Astrocyte (in vitro differentiated cells and primary cell): Measurements from ENCODE around the gene GLYAT.

Experiments
- CTCF ChIP-seq: IDR thresholded peaks from 2 replicates; pipeline ENCODE4 v1.5.1; 2011; ENCODE audit warnings: low read depth, mild to moderate bottlenecking, inconsistent platforms, low read length, moderate library complexity; ENCODE audit not compliant: insufficient read depth
- EZH2 ChIP-seq: IDR thresholded peaks from 2 replicates; pipeline ENCODE4 v1.6.1; 2012; ENCODE audit warnings: mild to moderate bottlenecking, low read length, inconsistent platforms; ENCODE audit not compliant: insufficient read depth

GRCh38 chr11:58776891-58777710, 45.4 kb upstream of the GLYAT start:
- TF ChIP-seq CTCF (no peak), EZH2 (no peak)
